HEK293 (cell line): ENCODE results near the gene MAP3K7.

Source experiments
- ZBTB1 ChIP-seq: fragments of 450-650 bp; formaldehyde crosslinking; IDR thresholded peaks from 2 replicates; pipeline ENCODE4 v1.5.1; 2016; ENCODE audit warnings: missing biosample characterization, missing genetic modification characterization
- ZNF707 ChIP-seq: fragments of 450-650 bp; formaldehyde crosslinking; IDR thresholded peaks from 2 replicates; pipeline ENCODE4 v1.5.1; 2016; ENCODE audit warnings: missing biosample characterization, missing genetic modification characterization
- TF ChIP-seq, protein P1 (sequence below): fragments of 450-650 bp; formaldehyde crosslinking; IDR thresholded peaks from 2 replicates; pipeline ENCODE4 v1.5.1; 2016; ENCODE audit warnings: missing biosample characterization, missing genetic modification characterization
- TF ChIP-seq, protein P2 (sequence below): fragments of 450-650 bp; formaldehyde crosslinking; IDR thresholded peaks from 2 replicates; pipeline ENCODE4 v1.5.1; 2016; ENCODE audit warnings: missing biosample characterization, missing genetic modification characterization
- TF ChIP-seq, protein P3 (sequence below): sonication (generic); formaldehyde crosslinking; IDR thresholded peaks from 2 replicates; pipeline ENCODE4 v1.8.1; 2022; ENCODE audit warnings: mild to moderate bottlenecking, moderate library complexity, missing genetic modification reagents

DNA sequence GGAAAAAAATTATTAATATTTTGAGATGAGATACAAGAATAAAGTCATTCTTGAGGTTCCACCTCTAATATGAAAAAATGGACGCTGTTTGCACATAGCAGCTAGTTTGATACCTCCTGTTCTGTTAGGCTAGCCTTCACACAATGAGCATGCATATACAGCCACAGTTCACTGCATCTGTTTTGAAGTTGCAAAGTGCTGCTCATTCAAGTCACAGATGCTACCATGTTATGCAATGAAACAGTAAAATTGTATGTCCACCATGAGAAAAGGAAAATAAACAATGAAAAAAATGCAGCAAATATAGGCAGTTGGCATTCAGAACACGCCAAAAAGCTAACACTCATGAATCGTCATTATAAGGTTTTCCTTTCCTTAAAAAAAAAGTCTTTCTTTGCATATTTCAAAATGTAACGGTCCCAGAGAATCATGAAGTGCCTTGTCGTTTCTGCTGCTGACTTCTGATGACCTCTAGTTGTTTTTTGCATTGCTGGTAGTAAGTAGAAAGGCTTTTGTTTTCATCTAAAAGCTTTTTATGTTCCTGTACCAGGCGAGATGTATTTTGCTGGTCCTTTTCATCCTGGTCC is 70.7 kb downstream of the MAP3K7 start:
- no peak for TF ChIP-seq ZNF707 (tag by site-specific recombination)
- TF ChIP-seq, protein P1, sequence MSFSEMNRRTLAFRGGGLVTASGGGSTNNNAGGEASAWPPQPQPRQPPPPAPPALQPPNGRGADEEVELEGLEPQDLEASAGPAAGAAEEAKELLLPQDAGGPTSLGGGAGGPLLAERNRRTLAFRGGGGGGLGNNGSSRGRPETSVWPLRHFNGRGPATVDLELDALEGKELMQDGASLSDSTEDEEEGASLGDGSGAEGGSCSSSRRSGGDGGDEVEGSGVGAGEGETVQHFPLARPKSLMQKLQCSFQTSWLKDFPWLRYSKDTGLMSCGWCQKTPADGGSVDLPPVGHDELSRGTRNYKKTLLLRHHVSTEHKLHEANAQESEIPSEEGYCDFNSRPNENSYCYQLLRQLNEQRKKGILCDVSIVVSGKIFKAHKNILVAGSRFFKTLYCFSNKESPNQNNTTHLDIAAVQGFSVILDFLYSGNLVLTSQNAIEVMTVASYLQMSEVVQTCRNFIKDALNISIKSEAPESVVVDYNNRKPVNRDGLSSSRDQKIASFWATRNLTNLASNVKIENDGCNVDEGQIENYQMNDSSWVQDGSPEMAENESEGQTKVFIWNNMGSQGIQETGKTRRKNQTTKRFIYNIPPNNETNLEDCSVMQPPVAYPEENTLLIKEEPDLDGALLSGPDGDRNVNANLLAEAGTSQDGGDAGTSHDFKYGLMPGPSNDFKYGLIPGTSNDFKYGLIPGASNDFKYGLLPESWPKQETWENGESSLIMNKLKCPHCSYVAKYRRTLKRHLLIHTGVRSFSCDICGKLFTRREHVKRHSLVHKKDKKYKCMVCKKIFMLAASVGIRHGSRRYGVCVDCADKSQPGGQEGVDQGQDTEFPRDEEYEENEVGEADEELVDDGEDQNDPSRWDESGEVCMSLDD (tag by site-specific recombination): no peak
- TF ChIP-seq, protein P2, sequence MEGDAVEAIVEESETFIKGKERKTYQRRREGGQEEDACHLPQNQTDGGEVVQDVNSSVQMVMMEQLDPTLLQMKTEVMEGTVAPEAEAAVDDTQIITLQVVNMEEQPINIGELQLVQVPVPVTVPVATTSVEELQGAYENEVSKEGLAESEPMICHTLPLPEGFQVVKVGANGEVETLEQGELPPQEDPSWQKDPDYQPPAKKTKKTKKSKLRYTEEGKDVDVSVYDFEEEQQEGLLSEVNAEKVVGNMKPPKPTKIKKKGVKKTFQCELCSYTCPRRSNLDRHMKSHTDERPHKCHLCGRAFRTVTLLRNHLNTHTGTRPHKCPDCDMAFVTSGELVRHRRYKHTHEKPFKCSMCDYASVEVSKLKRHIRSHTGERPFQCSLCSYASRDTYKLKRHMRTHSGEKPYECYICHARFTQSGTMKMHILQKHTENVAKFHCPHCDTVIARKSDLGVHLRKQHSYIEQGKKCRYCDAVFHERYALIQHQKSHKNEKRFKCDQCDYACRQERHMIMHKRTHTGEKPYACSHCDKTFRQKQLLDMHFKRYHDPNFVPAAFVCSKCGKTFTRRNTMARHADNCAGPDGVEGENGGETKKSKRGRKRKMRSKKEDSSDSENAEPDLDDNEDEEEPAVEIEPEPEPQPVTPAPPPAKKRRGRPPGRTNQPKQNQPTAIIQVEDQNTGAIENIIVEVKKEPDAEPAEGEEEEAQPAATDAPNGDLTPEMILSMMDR (tag by site-specific recombination): no peak
- TF ChIP-seq, protein P3, sequence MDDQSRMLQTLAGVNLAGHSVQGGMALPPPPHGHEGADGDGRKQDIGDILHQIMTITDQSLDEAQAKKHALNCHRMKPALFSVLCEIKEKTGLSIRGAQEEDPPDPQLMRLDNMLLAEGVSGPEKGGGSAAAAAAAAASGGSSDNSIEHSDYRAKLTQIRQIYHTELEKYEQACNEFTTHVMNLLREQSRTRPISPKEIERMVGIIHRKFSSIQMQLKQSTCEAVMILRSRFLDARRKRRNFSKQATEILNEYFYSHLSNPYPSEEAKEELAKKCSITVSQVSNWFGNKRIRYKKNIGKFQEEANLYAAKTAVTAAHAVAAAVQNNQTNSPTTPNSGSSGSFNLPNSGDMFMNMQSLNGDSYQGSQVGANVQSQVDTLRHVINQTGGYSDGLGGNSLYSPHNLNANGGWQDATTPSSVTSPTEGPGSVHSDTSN (CRISPR knock-in tag): no peak
- no peak for TF ChIP-seq ZBTB1
